K562 (cell line): ENCODE results near the gene C12orf43.

Experiments
- MAX ChIP-seq: sonication (generic); formaldehyde crosslinking; IDR thresholded peaks from 2 replicates; pipeline ENCODE4 v1.9.0; 2022; ENCODE audit warnings: mild to moderate bottlenecking, missing genetic modification reagents
- NR3C1 ChIP-seq: sonication (generic); formaldehyde crosslinking; IDR thresholded peaks from 2 replicates; pipeline ENCODE4 v1.8.1; 2022; ENCODE audit warnings: missing genetic modification reagents
- TAF1 ChIP-seq: IDR thresholded peaks from 2 replicates; pipeline ENCODE4 v1.6.1; 2011; ENCODE audit warnings: mild to moderate bottlenecking, low read length, moderate library complexity; ENCODE audit not compliant: insufficient read depth, control insufficient read depth, severe bottlenecking; ENCODE audit errors: extremely low read depth

GRCh38 chr12:121062391-121063045, 46.2 kb upstream of the C12orf43 start:
- no peak for TF ChIP-seq TAF1
- no peak for TF ChIP-seq NR3C1
- TF ChIP-seq MAX (CRISPR knock-in tag) = no peak
